ENCODE measurements around the gene OR2T11. TPM values are rescaled to one million over a fixed set of nuclear protein-coding genes. Genes with fewer than 3 reads are reported as not detected.
"Not testable (repeated sequence)": the region's sequence is repeated elsewhere in the genome, so short reads cannot be mapped to it uniquely, and the experiment has no call there.

OR2T11 gene, protein sequence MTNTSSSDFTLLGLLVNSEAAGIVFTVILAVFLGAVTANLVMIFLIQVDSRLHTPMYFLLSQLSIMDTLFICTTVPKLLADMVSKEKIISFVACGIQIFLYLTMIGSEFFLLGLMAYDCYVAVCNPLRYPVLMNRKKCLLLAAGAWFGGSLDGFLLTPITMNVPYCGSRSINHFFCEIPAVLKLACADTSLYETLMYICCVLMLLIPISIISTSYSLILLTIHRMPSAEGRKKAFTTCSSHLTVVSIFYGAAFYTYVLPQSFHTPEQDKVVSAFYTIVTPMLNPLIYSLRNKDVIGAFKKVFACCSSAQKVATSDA
- total RNA-seq (2021; fragmentation: NEBNext Ultra II Directional; extraction: Animal tissue kit (Norgen Biotek cat#: 25700)), result not detected
- long read RNA-seq, result 0 reads

DNA sequence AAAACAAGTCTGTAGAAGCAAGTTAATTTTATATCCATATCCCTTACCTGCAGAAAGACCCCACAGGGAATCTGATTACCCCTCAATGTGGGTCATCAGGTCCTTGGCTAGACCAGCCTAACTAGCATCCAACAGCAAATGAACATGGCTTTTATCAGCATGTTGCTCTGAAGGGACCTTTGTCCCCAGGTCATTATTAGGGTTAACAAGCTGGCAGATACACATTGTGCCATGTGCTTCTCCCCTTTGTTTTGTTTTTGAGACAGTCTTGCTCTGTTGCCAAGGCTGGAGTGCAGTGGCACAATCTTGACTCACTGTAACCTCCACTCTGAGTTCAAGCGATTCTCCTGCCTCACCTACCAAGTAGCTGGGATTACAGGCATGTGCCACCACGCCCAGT is at the start of gene OR2T11:
Gene OR2T11, minus strand, starts transcription at position 101 of the 400 bp plus-strand sequence. CDS start 7,963 bp downstream, outside the sequence.
- not testable (repeated sequence) for H3K27me3 Mint-ChIP-seq (ENCODE audit: insufficient read depth); H3K4me1 Mint-ChIP-seq (ENCODE audit: low read depth); H3K4me3 Mint-ChIP-seq; H3K27ac Mint-ChIP-seq; H3K9me3 Mint-ChIP-seq; DNase-seq; H3K36me3 Mint-ChIP-seq (ENCODE audit: low read depth)

DNA sequence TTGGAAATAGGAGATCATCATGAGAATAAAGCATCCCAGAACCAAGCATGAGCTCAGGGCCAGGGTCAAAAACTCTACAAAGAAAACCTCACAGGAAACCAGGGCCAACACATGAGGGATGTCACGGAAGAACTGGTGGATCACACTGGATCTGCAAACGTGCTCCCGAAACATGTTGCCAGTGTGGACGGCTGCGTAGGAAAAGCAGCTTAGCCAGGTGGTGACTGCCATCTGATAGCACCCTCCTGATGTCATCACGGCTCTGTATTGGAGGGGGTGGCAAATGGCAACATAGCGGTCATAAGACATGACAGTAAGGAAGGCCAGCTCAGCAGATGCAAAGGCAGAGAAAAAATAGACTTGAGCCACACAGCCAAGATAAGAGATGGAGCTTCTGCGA is 46.8 kb upstream of the OR2T11 start:
- no peaks in the 10 kb centered on the region for H3K27me3 Mint-ChIP-seq (ENCODE audit: insufficient read depth)
- H3K4me1 Mint-ChIP-seq (ENCODE audit: low read depth), result no peaks in the 10 kb centered on the region
- TF ChIP-seq, protein P1, sequence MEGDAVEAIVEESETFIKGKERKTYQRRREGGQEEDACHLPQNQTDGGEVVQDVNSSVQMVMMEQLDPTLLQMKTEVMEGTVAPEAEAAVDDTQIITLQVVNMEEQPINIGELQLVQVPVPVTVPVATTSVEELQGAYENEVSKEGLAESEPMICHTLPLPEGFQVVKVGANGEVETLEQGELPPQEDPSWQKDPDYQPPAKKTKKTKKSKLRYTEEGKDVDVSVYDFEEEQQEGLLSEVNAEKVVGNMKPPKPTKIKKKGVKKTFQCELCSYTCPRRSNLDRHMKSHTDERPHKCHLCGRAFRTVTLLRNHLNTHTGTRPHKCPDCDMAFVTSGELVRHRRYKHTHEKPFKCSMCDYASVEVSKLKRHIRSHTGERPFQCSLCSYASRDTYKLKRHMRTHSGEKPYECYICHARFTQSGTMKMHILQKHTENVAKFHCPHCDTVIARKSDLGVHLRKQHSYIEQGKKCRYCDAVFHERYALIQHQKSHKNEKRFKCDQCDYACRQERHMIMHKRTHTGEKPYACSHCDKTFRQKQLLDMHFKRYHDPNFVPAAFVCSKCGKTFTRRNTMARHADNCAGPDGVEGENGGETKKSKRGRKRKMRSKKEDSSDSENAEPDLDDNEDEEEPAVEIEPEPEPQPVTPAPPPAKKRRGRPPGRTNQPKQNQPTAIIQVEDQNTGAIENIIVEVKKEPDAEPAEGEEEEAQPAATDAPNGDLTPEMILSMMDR (IDR thresholded peaks at IDR 0.05), result no peak
- H3K4me3 Mint-ChIP-seq, result no peak overlapping the region
- H3K9me3 Mint-ChIP-seq, result peaks cover 32% of the 10 kb centered on the region
- H3K27ac Mint-ChIP-seq, result no peak overlapping the region
- no peak for DNase-seq
- no peaks in the 10 kb centered on the region for H3K36me3 Mint-ChIP-seq (ENCODE audit: low read depth)

DNA sequence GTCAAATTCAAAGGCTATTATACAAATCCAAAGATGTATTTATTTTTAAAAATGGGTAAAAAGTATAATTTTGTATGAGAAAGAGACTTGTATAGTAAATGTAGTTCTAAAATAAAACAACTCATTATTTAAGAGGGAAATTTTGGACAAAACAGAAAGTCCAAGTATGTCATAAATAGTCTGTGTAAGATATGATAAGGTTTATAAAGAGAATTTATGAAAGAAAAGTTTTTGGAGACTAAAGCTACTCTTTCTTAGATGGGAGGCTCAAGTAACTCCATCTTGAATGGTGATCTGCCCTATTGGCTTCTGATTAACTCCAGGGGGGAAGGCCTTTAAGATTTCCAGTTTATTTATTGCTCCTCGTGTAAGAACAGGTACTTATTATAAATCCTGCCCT is 35.1 kb upstream of the OR2T11 start:
- DNase-seq, result no peak
- H3K4me3 Mint-ChIP-seq, result no peak overlapping the region
- no peak overlapping the region for H3K27ac Mint-ChIP-seq
- H3K36me3 Mint-ChIP-seq (ENCODE audit: low read depth), result peaks cover 4% of the 10 kb centered on the region; the same call in 1 of the 2 replicates
- peaks cover 32% of the 10 kb centered on the region for H3K9me3 Mint-ChIP-seq
- H3K27me3 Mint-ChIP-seq (ENCODE audit: insufficient read depth), result no peaks in the 10 kb centered on the region
- H3K4me1 Mint-ChIP-seq (ENCODE audit: low read depth), result no peaks in the 10 kb centered on the region
- TF ChIP-seq, protein P1 (IDR thresholded peaks at IDR 0.05), result no peak

DNA sequence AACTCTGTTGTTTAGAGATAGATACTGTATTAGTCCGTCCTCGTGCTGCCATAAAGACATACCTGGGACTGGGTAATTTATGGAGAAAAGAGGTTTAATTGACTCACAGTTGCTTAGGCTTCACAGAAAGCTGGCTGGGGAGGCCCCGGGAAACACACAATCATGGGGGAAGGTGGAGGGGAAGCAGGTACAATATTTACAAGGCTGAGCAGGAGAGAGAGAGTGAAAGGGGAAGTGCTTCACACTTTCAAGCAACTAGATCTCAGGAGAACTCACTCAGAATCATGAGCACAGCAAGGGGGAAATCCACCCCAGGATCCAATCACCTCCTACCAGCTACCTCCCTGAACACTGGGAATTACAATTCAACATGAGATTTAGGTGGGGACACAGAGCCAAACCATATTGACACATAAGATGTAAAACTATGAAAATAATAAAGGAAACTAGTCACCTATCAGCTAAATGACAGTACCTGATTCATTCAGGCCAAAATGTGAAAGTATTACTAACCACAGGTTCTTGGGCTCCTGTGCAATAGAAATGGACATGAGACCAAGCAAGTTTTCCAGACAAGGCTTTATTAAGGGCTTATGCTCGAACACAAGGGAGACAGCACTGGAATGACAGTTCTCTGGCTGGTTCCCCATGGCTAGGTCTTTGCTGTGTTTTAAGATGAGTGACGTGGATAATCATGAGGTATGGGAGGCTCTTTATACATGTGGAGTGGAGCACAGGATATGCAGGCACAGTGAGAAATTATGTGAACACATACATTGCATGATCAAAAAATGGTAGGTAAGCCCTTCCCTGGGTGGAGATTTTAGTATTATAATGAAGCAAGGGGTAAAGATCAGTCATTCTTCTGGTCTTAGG is 28.8 kb upstream of the OR2T11 start:
- H3K27ac Mint-ChIP-seq; DNase-seq; H3K4me3 Mint-ChIP-seq; H3K36me3 Mint-ChIP-seq (ENCODE audit: low read depth); H3K4me1 Mint-ChIP-seq (ENCODE audit: low read depth); H3K27me3 Mint-ChIP-seq (ENCODE audit: insufficient read depth): not testable (repeated sequence)
- peaks cover 58% of the 10 kb centered on the region for H3K9me3 Mint-ChIP-seq

DNA sequence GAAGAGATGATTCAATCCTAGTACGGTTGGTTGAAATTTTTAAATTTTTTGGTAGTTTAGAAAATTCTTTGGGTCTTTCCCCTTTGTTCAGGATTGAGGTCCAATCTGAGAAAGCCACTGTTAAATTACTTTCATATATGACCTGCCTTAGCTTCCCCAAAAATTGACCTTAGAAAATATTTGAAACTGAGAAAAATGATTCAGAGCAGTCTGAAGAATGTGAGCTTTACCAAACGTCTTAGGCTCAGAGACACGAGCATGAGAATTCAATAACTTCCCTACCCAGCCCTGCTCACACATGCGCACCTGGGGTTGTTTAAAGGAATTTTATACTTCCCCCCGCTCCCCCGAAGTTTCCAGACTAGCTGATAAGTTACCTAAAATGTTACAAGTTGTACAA is 21.9 kb upstream of the OR2T11 start:
- H3K27ac Mint-ChIP-seq; DNase-seq; H3K27me3 Mint-ChIP-seq (ENCODE audit: insufficient read depth); H3K4me1 Mint-ChIP-seq (ENCODE audit: low read depth); H3K4me3 Mint-ChIP-seq; H3K36me3 Mint-ChIP-seq (ENCODE audit: low read depth): not testable (repeated sequence)
- peaks cover 33% of the 10 kb centered on the region for H3K9me3 Mint-ChIP-seq

DNA sequence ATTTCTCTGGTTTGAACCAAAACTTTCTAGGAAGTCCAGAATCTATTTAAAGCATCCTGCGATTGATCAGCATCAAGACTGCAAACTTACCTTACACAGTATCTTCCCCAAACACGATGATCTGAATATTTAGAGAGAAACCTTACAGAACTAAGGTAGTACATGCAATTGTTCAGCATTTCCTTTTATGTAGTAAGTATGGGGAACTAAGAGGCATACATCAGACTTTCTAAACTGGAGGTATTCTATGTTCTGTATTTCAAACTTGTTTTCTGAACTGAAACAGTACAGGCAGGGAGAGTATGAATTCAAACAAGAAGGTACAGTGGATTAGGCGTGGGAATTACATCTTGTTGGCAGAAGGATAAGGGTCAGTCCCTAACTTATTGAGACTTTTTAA is 20.5 kb upstream of the OR2T11 start, which contains the start of gene OR2T27:
Gene OR2T27, minus strand, starts transcription at position 175 of the 400 bp plus-strand sequence. CDS start 4,644 bp downstream, outside the sequence.
- H3K4me1 Mint-ChIP-seq (ENCODE audit: low read depth); H3K36me3 Mint-ChIP-seq (ENCODE audit: low read depth); H3K4me3 Mint-ChIP-seq; H3K27ac Mint-ChIP-seq; H3K27me3 Mint-ChIP-seq (ENCODE audit: insufficient read depth); DNase-seq: not testable (repeated sequence)
- peaks cover 19% of the 10 kb centered on the region for H3K9me3 Mint-ChIP-seq

DNA sequence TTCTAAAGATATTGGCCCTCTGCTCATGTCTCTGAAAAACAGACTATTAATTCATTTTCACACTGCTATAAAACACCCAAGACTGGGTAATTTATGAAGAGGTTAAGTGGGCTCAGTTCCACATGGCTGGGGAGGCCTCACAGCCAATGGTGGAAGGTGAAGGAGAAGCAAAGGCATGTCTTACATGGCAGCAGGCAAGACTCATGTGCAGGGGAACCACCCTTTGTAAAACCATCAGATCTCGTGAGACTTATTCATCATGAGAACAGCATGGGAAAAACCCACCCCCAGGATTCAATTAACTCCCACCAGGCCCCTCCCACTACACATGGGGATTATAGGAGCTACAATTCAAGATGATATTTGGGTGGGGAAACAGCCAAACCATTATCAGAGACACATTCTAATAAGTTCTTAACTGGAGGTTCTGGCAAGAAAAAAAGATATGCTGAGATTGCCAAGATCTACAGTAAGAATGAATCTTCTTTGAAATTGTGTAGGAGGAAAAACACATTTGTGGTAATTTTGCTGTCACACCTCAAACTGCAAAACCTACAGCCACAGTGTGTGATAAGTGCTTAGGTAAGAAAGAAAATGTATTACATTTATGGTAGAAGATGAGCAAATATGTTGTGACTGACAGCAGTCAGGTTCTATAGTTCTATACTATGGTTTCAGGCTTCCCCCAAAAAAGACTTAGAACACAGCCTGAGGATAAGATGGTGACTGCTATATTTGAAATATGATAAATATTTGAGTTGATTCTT is 14.1 kb upstream of the OR2T11 start:
- H3K27me3 Mint-ChIP-seq (ENCODE audit: insufficient read depth); H3K9me3 Mint-ChIP-seq; H3K4me1 Mint-ChIP-seq (ENCODE audit: low read depth); H3K36me3 Mint-ChIP-seq (ENCODE audit: low read depth); H3K4me3 Mint-ChIP-seq; H3K27ac Mint-ChIP-seq; DNase-seq: not testable (repeated sequence)

DNA sequence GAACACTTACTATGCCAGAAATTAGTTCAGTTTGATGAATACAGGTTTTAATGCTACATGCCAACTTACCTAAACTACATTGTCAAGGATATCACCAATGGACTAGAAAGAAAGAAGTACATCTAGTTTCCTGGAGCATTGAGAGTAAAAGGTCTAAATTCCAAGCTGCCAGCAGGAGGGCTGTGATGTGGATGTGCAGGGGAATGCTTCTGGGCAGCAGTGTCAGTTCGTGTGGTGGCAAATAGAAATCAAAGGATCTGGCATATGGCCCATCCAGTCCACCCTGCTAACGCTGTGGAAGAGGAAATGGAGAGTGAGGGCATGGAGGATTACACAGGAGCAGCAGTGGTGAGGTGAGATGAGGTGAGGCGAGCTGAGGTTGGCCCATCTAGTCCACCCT is 10.3 kb upstream of the OR2T11 start, which contains the start of gene OR2T35:
Gene OR2T35, minus strand, starts transcription at position 101 of the 400 bp plus-strand sequence. CDS start 6,020 bp downstream, outside the sequence.
- H3K27me3 Mint-ChIP-seq (ENCODE audit: insufficient read depth); H3K9me3 Mint-ChIP-seq; H3K4me1 Mint-ChIP-seq (ENCODE audit: low read depth); H3K36me3 Mint-ChIP-seq (ENCODE audit: low read depth); H3K27ac Mint-ChIP-seq; H3K4me3 Mint-ChIP-seq; DNase-seq: not testable (repeated sequence)

DNA sequence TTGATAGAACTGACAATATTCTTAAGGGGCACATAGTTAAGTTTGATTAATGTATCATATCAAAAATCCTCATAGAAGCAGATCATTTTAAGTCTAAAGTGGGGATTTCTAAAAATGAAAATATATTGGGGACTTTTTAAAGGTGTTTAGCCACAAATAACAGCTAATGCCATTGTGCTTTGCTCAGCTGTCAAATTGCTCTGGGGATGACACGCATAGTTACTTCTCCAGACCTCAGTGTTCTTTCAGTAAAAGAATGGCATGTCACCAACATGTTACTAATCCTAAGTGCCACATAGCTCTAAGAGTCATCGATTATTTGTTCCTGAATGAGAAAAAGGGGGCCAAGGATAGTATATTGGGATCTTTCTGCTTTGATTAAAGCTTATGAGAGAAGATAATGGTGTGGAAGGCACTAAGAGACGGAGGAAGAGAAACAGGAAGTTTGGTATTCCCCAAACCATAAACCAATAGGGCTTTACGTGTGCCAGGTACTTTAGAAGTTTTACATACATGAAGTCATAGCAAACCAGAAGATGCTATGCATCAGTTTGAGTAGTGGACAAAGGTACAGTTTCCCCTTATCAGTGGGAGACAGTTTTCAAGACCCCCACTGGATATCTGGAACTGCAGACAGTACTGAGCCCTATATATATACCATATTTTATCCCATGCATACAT is 8.2 kb upstream of the OR2T11 start:
- not testable (repeated sequence) for H3K4me3 Mint-ChIP-seq; H3K4me1 Mint-ChIP-seq (ENCODE audit: low read depth); DNase-seq; H3K27ac Mint-ChIP-seq; H3K36me3 Mint-ChIP-seq (ENCODE audit: low read depth); H3K9me3 Mint-ChIP-seq; H3K27me3 Mint-ChIP-seq (ENCODE audit: insufficient read depth)

DNA sequence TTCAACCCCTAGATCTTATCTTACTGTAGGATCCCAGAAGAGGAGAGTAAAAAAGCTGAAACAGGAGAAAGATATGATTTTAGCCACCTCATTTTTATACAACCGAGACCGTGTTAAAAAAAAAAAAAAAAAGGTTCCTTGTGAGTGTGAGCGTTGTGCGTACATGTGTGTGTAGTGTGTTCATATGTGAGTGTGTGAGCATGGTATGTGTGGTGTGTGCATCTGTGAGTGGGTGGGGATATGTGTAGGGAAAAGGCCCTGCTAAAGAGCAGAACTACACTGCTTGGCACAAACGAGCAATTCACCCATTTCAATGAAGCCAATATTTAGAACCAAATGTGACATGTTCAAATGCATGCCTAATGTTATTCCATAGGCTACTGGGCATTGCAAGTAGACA is 6.7 kb upstream of the OR2T11 start:
- H3K36me3 Mint-ChIP-seq (ENCODE audit: low read depth); H3K4me3 Mint-ChIP-seq; H3K27ac Mint-ChIP-seq; H3K9me3 Mint-ChIP-seq; H3K27me3 Mint-ChIP-seq (ENCODE audit: insufficient read depth); DNase-seq; H3K4me1 Mint-ChIP-seq (ENCODE audit: low read depth): not testable (repeated sequence)

DNA sequence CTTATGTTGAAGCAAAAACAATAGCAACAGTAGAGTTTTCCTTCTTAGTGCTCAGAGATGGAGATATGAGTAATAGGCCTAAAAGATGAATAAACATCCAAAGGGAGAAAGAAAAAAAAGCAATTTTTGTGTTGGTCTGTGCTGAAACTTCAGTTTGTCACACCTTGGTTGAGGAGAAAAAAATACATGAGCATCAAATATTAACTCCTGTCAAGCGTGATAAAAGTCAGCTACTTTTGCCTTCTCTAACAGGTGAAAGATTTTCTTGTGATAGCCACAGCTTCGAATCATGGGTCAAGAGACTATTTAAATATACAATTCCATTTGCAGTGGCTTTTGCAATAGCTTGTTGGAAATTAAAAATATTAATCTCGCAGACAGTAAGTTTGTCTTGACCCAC is 6.0 kb upstream of the OR2T11 start:
- not testable (repeated sequence) for DNase-seq; H3K36me3 Mint-ChIP-seq (ENCODE audit: low read depth); H3K4me1 Mint-ChIP-seq (ENCODE audit: low read depth); H3K4me3 Mint-ChIP-seq; H3K27ac Mint-ChIP-seq; H3K27me3 Mint-ChIP-seq (ENCODE audit: insufficient read depth); H3K9me3 Mint-ChIP-seq
